HG03558 (cell line): ENCODE data around the gene FHIT.

Experiments
- ATAC-seq: cut with Tn5 transposase; IDR thresholded peaks from one replicate; pipeline ENCODE4 v1.9.1; 2021; ENCODE audit warnings: moderate number of reproducible peaks; ENCODE audit not compliant: unreplicated experiment; ENCODE audit errors: extremely low read depth

The FHIT gene

DNA sequence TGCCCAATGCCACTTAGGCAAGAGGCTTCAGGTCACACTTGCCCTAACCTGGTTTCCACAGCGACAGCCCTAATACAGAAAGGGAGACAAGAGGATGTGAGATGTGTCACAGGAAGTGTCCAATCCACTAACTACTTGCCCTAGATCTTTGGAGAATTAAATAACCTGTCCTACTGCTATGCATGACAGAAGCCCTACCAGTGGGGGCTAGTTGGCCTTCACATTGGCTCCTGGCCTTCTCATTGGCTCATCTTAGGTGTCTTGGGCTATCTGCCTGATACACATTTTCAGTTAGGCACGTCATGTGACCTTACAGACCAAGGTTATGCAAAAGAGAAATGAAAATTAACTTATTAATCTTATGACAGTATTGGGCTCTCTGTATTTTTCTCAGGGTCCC is 449.9 kb downstream of the FHIT start:
- ATAC-seq = no peak

DNA sequence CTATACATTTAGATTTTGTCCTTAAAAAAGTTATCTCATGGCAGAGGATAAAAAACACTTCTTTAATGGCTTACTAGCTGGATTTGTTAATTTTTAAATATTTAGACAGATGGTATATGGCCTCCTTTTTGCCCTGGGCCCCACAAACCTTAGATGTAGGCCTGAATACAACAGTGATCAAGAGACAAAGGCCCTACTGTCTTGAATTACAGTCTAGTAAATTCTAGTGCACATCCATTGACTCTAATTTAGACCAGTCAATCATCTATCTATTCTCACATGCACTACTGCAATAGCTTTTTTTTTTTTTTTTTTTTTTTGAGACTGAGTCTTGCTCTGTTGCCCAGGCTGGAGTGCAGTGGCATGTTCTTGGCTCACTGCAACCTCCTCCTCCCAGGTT is 452.8 kb downstream of the FHIT start:
- no peak for ATAC-seq

DNA sequence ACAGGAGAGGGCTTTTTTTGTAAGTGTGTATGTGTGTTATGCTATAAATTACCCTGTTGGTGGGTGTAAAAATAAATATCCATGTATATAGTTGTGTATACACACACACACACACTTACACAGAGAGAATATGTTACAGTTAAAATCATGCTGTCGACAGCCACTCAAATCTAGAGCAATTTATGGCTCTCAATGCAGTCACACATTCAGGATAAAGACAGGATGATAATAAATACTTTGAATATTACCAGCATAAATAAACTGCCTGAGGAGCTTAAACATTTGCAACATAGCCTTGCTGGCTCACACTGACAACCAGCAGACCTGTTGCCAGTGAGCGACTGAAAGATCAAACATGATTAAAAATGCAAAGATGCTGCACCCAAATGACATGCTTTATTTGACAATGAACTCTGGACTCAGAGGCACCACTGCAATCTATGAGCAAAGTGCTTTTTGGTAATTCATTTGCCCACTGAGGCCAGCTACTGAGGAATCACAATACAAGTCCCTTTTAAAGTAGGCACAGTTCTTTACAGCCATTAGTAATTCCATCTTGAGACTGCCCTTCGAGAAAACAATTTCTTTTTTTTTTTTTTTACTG is 458.9 kb downstream of the FHIT start:
- ATAC-seq = no peak

DNA sequence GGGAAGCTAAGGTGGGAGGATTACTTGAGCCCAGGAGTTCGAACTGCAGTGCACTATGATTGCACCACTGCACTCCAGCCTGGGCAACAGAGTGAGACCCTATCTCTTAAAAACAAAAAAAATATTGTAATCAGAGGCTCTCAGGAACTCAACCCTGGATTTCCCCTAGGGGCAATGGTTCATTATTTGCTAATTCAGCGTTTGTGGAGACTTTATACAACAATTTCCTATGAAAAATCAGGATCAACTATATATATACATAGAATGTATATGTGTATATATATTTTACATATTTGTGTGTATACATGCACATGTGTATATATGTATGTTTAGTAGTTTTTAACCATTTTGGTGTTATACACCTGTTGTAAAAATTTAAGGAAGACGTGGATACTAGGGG is 463.1 kb downstream of the FHIT start:
- no peak for ATAC-seq

DNA sequence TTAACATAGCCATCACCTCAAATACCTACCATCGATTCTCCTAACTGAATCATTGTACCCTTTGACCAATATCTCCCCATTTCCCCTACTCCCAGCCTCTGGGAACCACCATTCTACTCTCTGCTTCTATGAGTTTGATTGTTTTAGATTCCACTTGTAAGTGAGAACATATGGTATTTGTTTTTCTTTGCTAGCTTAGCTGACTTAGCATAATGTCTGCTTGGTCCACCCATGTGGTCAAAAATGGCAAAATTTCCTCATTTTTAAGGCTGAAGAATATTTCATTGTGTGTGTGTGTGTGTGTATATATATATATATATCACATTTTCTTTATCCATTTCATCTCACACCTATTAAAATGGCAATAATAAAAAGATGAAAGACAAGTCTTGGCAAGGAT is 469.3 kb downstream of the FHIT start:
- ATAC-seq = no peak

DNA sequence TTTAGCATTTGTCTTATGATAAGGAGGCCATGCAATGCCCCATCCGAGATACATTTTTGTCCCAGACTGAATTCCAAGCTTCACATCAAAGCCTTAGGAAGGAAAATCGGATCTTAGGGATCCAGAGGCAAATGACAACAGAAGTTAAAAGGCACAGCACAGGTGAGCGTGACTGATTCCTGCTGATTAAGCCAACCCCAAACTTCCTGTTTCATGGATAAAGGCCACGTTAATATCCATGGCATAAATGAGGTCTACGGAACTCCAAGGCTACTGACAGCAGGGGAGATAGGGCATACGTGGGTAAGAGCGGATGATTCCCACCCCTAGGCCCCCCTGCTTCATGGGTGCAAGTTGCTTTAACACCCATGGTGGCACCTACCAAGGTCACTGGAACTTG is 471.6 kb downstream of the FHIT start:
- no peak for ATAC-seq

DNA sequence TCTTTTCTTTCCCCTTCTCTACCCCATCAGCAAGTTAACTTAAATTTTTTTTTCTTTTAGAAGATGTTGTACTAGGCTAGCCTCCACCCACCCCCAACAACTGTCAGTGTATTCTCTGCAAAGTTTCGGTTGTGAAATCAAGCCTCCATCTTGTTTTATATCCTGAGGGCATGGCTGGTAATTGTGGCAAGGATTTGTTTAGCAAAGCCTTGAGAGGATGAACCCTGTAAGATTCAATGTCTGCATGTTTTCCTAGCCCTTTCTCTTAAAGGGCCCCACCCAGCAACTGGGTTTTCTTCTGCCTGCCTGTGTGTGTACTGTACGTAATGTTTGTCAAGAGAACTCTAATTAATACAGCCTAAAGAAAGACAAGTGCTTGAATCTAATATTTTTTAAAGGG is 475.3 kb downstream of the FHIT start:
- no peak for ATAC-seq

DNA sequence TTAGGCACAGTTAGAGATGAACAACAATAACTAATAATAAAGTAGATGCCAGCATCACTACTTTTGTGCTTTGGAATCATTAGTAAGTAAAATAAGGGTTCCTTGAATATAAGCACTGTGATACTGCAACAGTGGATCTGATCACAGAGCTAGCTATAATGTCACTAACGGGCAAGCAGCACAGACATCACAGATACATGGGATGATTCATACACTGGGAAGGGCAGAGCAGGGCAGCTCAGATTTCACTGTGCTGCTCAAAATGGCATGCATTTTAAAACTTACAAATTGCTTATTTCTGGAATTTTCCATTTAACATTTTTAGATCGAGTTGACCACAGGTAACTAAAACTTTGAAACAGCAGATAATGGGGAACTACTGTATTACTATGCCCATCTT is 476.6 kb downstream of the FHIT start:
- no peak for ATAC-seq

DNA sequence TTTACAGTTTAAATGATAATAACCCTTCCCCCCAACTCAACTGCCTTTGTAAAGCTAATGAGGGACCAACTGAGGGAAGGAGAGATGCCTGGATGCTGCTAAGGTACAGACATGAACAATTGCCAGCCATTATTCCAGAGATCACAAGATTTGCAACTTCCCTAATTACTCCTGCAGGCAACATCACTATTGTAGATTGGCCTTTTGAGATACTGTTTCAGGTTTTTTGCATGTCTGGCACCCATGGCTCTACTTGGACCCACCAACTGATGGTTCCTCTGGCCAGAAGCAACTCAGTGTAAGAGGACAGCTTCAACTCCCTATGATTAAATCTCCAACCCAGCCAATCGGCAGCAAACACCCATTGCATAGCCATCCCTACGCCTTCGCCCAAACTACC is 478.7 kb downstream of the FHIT start:
- ATAC-seq = no peak

DNA sequence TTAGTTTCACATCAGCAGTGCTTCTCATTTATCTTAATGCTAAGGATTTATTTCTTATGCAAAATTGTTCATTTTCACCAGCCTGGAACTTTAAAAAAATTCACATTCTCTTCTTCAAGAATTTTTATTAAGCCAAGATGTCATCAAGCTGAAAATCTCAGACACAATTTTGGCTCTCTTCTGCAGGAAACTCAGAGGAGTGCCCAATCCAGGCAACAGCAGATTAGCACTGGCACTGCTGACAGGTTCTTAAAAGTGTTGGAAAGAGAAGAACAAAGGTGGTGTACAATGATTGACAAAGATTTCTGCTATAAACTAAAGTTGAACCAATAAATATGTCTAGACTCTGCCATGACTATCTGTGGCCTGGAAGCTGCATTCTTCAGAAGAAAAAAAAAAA is 479.5 kb downstream of the FHIT start:
- ATAC-seq = no peak

DNA sequence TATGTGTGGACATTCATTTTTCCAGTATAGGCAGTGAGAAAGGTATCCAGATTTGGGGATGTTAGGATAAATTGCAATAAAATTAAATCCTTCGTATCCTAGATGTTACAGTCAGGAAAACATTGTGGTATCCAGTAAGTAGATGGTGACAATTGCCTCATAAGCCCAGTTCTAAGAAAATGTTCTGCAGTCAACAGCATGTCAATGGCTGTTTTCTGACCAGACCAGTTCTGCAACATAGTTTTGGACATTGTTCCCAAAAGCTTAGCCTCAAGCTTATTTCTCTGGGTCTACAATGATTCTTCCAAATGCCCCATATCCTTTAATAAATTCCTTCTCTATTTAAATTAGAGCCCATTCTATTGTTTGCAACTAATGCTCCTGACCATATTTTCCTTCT is 480.7 kb downstream of the FHIT start:
- ATAC-seq = no peak

DNA sequence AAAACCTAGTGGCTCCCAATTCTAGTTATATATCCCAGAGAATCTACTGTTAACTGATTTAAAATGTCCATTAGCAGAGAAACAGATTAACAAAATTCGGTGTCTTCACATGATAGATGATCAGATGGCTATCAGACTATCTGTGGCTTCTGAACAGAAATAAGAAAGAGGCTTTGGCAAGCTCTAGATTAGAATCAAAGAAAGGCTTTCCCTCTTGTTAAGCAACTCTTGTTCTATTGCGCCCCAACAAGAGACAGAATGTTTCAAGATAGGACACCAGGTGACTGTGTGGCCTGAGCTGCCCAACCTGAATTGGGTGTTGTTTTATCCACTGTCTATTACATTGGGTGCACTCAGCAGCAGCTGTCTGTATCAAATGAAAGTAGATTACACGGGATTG is 483.7 kb downstream of the FHIT start:
- ATAC-seq = no peak

DNA sequence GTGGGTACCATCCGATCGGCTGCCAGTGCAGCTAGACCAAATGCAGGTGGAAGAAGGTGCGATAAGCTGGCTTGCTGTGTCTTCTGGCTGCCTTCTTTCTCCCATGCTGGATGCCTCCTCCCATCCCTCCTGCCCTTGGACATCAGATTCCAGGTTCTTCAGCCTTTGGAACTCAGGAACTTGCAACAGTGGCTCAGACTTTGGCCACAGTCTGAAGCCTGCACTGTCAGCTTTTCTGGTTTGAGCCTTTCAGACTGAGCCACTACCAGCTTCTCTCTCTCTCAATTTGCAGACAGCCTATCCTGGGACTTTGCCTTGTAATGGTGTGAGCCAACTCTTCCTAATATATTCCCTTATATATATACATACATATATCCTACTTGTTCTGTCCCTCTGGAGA is 485.5 kb downstream of the FHIT start:
- ATAC-seq = no peak

DNA sequence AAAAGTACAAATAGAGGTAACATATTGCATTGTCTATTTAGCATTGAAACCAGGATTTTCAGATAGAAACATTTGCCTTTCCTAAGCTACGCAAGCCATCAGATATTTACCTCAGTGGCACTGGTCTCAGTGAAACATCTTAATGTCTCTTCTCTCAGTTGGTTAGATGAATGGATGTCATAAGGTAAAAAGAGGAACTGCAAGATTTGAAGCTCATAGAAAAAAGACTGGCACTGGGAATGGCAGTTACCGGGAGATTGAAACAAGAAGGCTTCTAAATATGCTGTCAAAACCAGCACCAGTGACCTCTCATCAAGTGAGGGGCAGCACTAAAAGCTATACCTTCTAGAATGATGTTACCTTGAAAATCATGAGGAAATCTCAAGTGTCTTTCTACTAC is 486.4 kb downstream of the FHIT start:
- no peak for ATAC-seq

DNA sequence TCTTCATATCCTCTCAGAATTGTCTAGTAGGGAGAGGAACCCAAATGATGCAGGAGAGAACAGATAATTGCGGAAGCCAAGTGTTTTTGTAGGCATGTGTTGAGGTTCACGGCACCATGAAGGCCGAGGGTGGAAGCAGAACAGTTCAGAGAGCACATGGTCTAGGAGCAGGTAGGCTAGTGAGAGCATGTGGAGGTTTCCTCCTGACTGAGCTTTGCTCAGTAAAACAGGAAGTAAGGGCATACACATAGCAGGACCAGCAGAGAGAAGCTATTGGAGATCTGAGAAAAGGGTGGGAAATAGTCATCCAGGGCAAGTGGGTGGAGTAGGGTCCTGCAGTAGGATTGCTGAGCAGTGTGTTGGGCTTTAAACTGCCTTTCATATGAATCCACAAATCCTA is 491.1 kb downstream of the FHIT start:
- no peak for ATAC-seq

DNA sequence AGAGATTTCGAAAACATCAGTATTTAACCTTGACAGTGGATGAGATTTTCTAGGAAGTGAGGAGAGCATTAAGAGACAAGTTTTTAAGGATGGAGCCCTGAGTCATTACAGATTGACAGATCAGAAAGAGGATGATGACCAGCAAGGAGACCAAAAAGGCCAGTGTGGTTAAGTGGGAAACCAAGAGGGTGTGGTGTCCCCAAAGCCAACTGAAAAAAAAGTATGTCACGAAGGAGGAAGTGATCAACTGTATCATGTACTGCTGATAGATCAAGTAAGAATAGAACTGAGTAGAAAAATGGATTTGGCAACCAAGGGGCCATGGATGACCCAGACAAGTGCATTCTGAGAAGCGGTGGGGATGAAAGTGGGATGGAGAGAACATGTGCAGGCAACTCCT is 491.8 kb downstream of the FHIT start:
- ATAC-seq = no peak

DNA sequence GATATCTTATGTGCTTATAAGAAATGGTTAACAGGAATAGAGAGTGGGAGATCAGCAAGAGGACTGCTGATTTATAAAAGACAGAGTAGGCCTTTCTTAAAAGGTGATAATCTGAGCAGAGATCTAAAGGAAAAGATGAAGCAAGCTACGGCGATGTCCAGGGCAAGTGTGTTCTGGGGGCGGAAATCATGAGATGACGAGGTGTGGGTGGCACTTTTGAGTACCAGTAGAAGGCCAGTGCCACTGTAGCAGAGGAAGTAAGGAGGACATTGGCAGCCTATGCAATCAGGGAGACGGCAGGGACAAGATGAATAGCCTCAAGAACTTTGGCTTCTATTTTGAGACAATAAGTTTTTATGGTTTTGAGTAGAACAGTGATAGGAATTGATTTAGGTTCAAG is 492.4 kb downstream of the FHIT start:
- ATAC-seq = no peak

DNA sequence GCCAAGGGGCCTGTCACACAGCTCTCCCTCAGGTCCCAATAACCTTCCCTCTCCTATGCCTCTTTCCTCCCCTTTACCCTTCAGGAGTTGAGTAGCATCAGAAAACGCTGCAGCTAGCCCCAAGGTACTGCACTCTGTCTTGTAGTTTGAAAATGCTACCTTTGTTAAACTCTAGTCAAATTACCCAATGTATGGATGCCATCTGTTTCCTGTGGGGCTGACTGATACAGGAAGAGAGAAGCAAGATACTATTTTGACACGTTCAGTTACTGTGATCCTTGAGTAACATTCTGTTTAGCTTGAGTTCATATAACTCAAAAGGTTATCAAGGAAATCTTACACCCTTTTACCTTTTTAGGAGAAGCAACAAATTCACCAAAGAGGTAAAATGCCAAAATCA is 493.1 kb downstream of the FHIT start:
- ATAC-seq = no peak

DNA sequence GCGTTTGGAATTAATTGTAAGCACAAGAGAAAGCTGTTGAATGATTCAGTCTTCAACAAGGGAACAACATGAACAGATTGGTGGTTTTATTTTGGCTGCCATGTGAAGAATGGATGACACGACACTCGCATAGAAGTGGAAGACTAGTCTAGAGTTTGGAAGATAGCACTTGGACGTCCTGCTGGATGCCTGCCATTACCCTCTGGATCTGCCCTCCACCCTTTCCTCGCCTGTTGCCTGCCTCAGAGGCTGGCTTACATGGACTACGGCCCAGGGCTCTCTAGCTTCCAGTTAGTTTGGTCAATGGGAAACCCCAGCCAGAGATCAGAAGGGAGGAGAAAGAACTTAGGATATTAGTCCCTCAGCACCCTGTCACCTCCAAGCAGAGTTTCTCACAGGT is 493.5 kb downstream of the FHIT start:
- ATAC-seq = no peak

DNA sequence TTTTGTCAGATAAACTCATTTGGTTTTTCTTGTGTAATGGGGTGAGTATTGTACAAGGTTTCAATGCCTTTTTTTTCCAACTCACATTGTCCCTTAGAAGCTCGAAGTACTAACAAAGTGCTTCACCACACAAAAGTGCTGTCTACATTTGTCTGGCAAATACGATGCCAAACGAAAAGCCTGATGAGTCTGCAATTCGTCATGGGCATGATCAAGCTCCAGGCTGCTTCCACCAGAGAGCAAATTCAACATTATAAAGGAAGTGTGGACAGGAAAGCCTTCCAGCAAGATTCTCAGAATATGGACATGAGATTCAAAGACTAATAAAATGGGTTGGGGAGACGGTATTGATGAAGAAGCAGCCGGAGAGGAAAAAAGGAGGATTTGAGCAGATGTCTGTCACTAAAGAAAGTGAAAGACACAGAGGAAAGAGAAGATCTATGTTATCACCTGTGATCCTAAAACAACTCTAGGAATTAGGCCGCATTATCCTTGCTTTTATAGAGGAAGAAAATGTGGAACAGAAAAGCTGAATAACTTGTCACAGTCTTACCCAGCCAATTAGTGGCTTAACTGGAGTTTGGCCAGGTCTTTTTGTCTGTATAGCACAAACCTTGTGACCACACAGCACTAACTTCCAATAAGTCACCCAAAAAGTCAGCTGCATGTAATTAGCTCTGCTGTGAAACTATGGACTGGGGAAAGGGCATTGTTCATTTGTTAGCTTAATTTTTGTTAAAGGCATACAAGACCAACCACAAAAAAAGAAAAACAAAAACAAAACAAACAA is 494.8 kb downstream of the FHIT start:
- ATAC-seq = no peak

DNA sequence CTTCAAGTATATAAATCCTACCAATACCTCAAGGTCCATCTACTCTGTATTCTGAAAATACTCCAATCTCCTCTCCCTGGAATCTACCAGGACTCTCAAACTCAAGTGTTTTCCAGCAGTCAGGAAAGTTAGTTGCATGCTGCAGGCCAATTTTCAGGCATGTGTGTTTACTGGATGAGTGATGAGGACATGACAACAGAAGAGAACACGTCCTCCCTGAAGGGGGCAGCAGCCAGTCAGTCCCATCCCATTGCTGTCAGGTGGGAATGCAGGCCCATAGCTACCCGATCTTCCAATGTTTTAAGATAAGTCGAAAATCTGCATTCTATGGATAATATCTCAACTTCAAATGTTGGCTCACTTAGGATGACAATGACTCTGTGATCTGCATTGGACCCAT is 496.2 kb downstream of the FHIT start:
- ATAC-seq = no peak

DNA sequence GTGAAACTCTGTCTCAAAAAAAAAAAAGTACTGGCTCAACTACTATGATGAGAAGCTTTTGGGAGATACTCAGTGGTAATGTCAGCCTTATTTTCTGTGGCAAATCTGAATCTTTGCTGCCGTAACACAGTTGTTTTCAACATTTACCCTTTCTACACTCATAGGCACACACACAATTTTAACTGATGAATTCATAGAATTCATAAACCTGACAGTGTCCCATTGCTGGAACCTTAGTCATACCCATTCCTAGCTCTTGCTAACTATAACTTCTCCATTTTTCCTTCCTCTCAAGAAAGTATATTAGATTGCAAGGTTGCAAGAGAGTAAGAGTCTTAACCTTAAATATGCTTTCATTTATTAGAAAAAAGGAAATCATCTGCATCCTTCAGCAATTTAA is 496.6 kb downstream of the FHIT start:
- ATAC-seq = no peak
